ENCODE results near the gene PLAC9.

- TF ChIP-seq CTCF (IDR thresholded peaks at IDR 0.05) (no peak), POLR2A (IDR thresholded peaks at IDR 0.05) (no peak)
Measured at GRCh38 chr10:80160361-80161320, 28.1 kb downstream of the PLAC9 start.

Data from lower leg skin (tissue), 3 donors.